GM12864 (cell line): Measurements from ENCODE around the gene LPAR1.

ENCODE experiments used
- DNase-seq: peaks from one replicate; pipeline ENCODE4 v3.0.0-alpha.2; 2011; ENCODE audit warnings: low read depth
- H3K4me3 ChIP-seq: 2 replicates; pipeline ENCODE4 v1.5.1; 2011; ENCODE audit warnings: mild to moderate bottlenecking, low read depth, low read length, control low read depth
- CTCF ChIP-seq: IDR thresholded peaks from 2 replicates; pipeline ENCODE4 v1.5.1; 2011; ENCODE audit warnings: low read depth, mild to moderate bottlenecking, moderate library complexity, low read length, control low read depth, inconsistent platforms; ENCODE audit errors: missing control alignments

The LPAR1 gene

GRCh38 chr9:111037708-111038330 is 451 bp downstream of the LPAR1 start:
- no peak for DNase-seq
- peak overlapping the region; percentile 41 for H3K4me3 ChIP-seq
- peak; percentile 11 for TF ChIP-seq CTCF

- H3K4me3 ChIP-seq = peak overlapping the region; percentile 41
Measured at GRCh38 chr9:111037356-111037707, 938 bp downstream of the LPAR1 start.

GRCh38 chr9:111036946-111037345 is 1.3 kb downstream of the LPAR1 start:
- no peak for TF ChIP-seq CTCF
- no peak overlapping the region for H3K4me3 ChIP-seq
- DNase-seq = no peak

More at GRCh38 chr9:111037356-111037707, 938 bp downstream of the LPAR1 start:
- no peak for DNase-seq
- no peak for TF ChIP-seq CTCF

- TF ChIP-seq CTCF = no peak
- H3K4me3 ChIP-seq = no peak overlapping the region
- DNase-seq = no peak
Measured at GRCh38 chr9:111036429-111036789, 1.9 kb downstream of the LPAR1 start.

- DNase-seq = no peak
- H3K4me3 ChIP-seq = no peak overlapping the region
- no peak for TF ChIP-seq CTCF
Measured at GRCh38 chr9:111035543-111036428, 2.5 kb downstream of the LPAR1 start.

- no peak for DNase-seq
- TF ChIP-seq CTCF = no peak
- H3K4me3 ChIP-seq = no peak overlapping the region
Measured at GRCh38 chr9:111034898-111035539, 3.3 kb downstream of the LPAR1 start.
